Lower lobe of right lung (tissue), 2 donors: Measurements from ENCODE around the gene CIC. TPM values are rescaled to one million over a fixed set of nuclear protein-coding genes. Genes with fewer than 3 reads are reported as not detected.

Source experiments
- ATAC-seq, 2 donors: fragments of 200-7000 bp; cut with Tn5 transposase; one replicate each; pipeline ENCODE4 v1.9.1; 2020 to 2022; ENCODE audit warnings: mild to moderate bottlenecking in 2 of 2, moderate library complexity in 2 of 2
- DNase-seq: peaks from one replicate; pipeline ENCODE4 v3.0.0-alpha.2; 2020
- H3K27ac ChIP-seq: fragments of 200-600 bp; one replicate; pipeline ENCODE4 v1.8.0; 2022
- H3K27me3 ChIP-seq: fragments of 200-600 bp; one replicate; pipeline ENCODE4 v1.8.0; 2022; ENCODE audit warnings: low read depth
- H3K36me3 ChIP-seq: fragments of 200-600 bp; one replicate; pipeline ENCODE4 v1.8.0; 2022; ENCODE audit warnings: mild to moderate bottlenecking
- H3K4me1 ChIP-seq: fragments of 200-600 bp; one replicate; pipeline ENCODE4 v1.8.0; 2022
- H3K4me3 ChIP-seq: fragments of 200-600 bp; one replicate; pipeline ENCODE4 v1.8.0; 2022; ENCODE audit warnings: mild to moderate bottlenecking
- H3K9me3 ChIP-seq: fragments of 200-600 bp; one replicate; pipeline ENCODE4 v1.8.0; 2022
- CTCF ChIP-seq: fragments of 200-600 bp; IDR thresholded peaks from one replicate; pipeline ENCODE4 v1.8.0; 2022; ENCODE audit warnings: antibody characterized with exemption, mild to moderate bottlenecking
- intact Hi-C: fragments of 100-400 bp; cut with DNase I; formaldehyde crosslinking; loops from one replicate; pipeline ENCODE4 v1.11.0; 2022
- total RNA-seq: library from RNA; stranded (reverse); fragmentation: NEBNext Ultra II Directional; extraction: Animal tissue kit (Norgen Biotek cat#: 25700); gene quantifications from one replicate; pipeline ENCODE4 v1.2.1, GENCODE V29; 2021
- donor health status: DM: no; HTN: yes; CAD: no; lungs with severe emphysema.

The CIC gene
- total RNA-seq, 1 donor from 2014 or later: 67.9 TPM

- ATAC-seq (peak; percentile 40 to 46), DNase-seq (no peak)
- no peaks in the 10 kb centered on the region for H3K9me3 ChIP-seq
- peaks cover 29% of the 10 kb centered on the region for H3K27me3 ChIP-seq
- TF ChIP-seq CTCF: no peak
- peak overlapping the region; percentile 98 for H3K4me3 ChIP-seq
- H3K27ac ChIP-seq: peak overlapping the region; percentile 69
- intact Hi-C loops: no loop called here
- H3K36me3 ChIP-seq: no peaks in the 10 kb centered on the region
- H3K4me1 ChIP-seq: peaks cover 30% of the 10 kb centered on the region
These were observed 57.1 kb downstream of the CIC start for GRCh38 chr19:42325896-42326771.

GRCh38 chr19:42326969-42327368, 57.9 kb downstream of the CIC start:
- ATAC-seq: no peak
- no peak for TF ChIP-seq CTCF
- intact Hi-C loops: no loop called here

GRCh38 chr19:42327381-42327780, 58.3 kb downstream of the CIC start:
- no peak for TF ChIP-seq CTCF
- Histone ChIP-seq H3K4me1 (peaks cover 30% of the 10 kb centered on the region), H3K9me3 (no peaks in the 10 kb centered on the region), H3K36me3 (no peaks in the 10 kb centered on the region), H3K27me3 (peaks cover 26% of the 10 kb centered on the region), H3K4me3 (no peak overlapping the region), H3K27ac (no peak overlapping the region)
- ATAC-seq (no peak), DNase-seq (no peak)
- intact Hi-C loops: no loop called here

More at GRCh38 chr19:42326969-42327368, 57.9 kb downstream of the CIC start:
- Histone ChIP-seq H3K27ac (no peak overlapping the region), H3K36me3 (no peaks in the 10 kb centered on the region), H3K27me3 (peaks cover 29% of the 10 kb centered on the region), H3K4me1 (peaks cover 30% of the 10 kb centered on the region), H3K4me3 (no peak overlapping the region), H3K9me3 (no peaks in the 10 kb centered on the region)
- DNase-seq: no peak

GRCh38 chr19:42328106-42328505, 59.1 kb downstream of the CIC start:
- DNase-seq (no peak), ATAC-seq (no peak)
- intact Hi-C loops: no loop called here
- Histone ChIP-seq H3K4me3 (no peak overlapping the region), H3K9me3 (no peaks in the 10 kb centered on the region), H3K4me1 (peaks cover 30% of the 10 kb centered on the region), H3K36me3 (no peaks in the 10 kb centered on the region), H3K27me3 (peaks cover 19% of the 10 kb centered on the region), H3K27ac (no peak overlapping the region)
- TF ChIP-seq CTCF: no peak

- Histone ChIP-seq H3K4me1 (peaks cover 30% of the 10 kb centered on the region), H3K36me3 (no peaks in the 10 kb centered on the region), H3K4me3 (no peak overlapping the region), H3K9me3 (no peaks in the 10 kb centered on the region), H3K27me3 (peaks cover 11% of the 10 kb centered on the region), H3K27ac (no peak overlapping the region)
- DNase-seq (no peak), ATAC-seq (no peak)
- intact Hi-C loops: no loop called here
- no peak for TF ChIP-seq CTCF
These were observed 59.8 kb downstream of the CIC start for GRCh38 chr19:42328854-42329253.
